GM19455 (cell line): ENCODE measurements around the gene HBA2.
"Not testable (repeated sequence)": the region's sequence is repeated elsewhere in the genome, so short reads cannot be mapped to it uniquely, and the experiment has no call there.

Experiments used
- ATAC-seq: cut with Tn5 transposase; IDR thresholded peaks from one replicate; pipeline ENCODE4 v1.9.1; 2021; ENCODE audit not compliant: unreplicated experiment

HBA2 gene

DNA sequence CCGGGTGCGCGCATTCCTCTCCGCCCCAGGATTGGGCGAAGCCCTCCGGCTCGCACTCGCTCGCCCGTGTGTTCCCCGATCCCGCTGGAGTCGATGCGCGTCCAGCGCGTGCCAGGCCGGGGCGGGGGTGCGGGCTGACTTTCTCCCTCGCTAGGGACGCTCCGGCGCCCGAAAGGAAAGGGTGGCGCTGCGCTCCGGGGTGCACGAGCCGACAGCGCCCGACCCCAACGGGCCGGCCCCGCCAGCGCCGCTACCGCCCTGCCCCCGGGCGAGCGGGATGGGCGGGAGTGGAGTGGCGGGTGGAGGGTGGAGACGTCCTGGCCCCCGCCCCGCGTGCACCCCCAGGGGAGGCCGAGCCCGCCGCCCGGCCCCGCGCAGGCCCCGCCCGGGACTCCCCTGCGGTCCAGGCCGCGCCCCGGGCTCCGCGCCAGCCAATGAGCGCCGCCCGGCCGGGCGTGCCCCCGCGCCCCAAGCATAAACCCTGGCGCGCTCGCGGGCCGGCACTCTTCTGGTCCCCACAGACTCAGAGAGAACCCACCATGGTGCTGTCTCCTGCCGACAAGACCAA lies at the start of gene HBA2:
Gene HBA2 (plus strand): TSS at position 503 of the 568 bp plus-strand sequence. CDS start 37 bp downstream, at position 540.
- ATAC-seq = not testable (repeated sequence)

DNA sequence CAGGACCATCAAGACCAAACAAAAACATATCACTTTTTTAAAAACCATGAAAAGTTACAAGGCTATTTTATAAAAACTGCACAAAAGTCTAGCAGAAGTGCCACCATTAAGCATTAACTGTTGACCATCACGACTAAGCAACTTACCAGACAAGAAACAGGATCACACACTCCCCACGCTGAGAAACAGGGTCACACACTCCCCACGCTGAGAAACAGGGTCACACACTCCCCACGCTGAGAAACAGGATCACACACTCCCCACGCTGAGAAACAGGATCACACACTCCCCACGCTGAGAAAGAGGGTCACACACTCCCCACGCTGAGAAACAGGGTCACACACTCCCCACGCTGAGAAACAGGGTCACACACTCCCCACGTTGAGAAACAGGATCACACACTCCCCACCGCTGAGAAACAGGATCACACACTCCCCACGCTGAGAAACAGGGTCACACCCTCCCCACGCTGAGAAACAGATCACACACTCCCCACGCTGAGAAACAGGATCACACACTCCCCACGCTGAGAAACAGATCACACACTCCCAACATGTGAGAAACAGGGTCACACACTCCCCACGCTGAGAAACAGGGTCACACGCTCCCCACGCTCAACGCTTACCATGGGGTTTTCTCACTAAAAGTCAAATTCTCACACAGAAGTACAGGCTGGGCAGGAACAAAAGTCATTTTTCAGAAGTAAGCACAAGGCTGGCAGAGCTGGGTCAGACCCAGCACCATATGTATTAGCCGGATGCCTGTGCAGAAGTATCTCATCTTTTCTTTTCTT lies 48.9 kb upstream of the HBA2 start:
- ATAC-seq = not testable (repeated sequence)

DNA sequence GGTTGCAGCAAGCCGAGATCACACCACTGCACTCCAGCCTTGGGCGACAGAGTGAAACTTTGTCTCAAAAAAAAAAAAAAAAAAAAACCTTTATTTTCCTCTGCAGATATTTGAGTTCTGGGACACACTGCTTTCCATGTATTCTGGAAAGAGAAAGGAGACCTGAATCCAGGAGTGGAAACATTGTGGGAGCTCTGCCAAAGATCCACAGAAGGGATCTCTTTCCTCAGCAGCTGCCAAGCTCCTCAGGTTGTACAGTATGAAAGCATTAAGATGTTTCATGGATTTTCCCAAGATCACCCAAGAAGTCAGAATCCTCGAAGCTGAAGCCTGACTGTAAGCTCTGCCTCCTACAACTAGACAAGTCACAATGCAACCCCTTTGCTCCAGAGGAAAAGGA lies 47.7 kb upstream of the HBA2 start:
- no peak for ATAC-seq

DNA sequence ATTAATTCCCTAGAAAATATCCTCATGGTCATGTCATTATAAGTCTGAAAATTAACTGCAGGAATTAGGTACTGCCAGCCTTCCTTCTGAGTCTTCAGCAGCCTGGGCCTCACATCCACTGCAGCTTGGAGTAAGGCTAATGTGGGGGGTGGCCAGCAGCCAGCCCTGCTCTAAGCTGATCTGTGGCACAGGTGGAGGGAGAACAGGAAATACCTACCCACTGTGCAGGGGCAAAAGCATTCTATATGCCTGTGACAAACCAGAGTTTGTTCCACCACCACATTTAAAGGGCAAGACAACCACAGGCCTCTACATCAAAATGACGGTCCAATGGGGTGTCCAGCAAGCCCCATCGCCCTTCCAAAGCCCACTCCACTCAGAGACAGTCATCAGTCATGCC lies 43.6 kb upstream of the HBA2 start:
- ATAC-seq = no peak

DNA sequence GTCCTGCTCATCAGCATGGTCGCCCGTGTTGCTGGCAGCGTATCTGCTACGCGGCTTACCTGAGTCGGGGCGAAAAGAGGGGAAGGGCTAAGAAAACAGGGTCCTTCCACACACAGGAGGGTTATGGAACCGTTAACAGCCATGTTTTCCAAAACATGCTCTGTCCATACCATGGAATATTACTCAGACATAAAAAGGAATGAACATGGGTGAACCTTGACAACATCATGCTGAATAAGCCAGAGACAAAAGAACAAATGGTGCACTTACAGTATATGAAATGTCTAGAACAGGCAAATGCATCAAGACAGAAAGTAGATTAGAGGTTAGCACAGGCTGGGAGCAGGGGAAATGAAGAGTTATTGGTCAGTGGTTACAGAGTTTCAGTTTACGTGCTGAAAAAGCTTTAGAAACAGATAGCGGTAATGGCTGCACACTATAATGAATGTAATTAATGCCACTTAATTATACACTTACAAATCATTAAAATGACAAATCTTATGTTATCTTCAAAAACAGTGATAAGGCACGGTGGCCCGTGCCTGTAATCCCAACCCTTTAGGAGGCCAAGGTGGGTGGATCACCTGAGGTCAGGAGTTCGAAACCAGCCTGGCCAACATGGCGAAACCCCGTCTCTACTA lies 42.0 kb upstream of the HBA2 start:
- no peak for ATAC-seq

DNA sequence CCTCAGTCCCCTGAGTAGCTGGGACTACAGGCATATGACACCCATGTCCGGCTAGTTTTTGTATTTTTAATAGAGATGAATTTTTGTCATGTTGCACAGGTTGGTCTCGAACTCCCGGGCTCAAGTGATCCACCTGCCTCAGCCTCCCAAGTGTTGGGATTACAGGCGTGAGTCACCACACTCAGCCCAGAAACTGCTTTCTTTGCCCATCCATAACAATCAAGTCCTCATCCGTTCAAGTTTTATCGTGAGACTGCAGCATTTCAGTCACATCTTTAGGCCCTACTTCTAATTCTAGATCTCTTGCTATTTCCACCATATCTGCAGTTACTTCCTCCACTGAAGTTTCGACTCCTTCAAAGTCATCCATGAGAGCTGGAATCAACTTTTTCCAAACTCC lies 40.6 kb upstream of the HBA2 start:
- ATAC-seq = no peak

DNA sequence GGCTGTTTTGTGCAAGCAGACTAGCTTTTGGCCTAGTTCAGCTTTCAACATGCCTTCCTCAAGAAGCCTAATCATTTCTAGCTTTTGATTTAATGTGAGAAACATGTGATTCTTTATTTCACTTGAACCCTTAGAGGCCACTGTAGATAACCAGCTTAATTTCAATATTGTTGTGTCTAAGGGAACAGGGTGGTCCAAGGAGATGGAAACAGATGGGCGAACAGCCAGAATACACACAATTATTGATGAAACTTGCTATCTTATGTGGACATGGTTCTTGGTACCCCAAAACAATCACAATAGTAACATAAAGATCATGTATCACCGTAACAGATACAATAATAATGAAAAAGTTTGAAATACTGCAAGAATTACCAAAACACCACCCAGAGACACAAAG lies 39.0 kb upstream of the HBA2 start:
- no peak for ATAC-seq

DNA sequence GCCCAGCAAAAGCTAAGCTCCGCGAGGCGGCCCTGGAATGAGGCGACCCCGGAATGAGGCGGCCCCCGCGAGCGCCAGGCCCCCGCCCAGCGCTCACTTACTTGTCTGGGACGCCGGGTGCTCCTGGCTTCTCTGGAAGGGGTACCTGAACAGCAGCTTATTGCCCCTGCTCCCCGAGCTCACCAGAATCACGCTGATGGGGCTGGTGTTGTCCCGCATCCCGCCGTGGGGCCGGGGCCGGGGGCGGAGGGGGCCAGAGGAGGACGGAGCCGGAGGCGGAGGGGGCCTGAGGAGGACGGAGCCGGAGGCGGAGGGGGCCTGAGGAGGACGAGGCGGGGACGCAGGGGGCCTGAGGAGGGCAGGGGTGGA lies 34.6 kb upstream of the HBA2 start:
- no peak for ATAC-seq

DNA sequence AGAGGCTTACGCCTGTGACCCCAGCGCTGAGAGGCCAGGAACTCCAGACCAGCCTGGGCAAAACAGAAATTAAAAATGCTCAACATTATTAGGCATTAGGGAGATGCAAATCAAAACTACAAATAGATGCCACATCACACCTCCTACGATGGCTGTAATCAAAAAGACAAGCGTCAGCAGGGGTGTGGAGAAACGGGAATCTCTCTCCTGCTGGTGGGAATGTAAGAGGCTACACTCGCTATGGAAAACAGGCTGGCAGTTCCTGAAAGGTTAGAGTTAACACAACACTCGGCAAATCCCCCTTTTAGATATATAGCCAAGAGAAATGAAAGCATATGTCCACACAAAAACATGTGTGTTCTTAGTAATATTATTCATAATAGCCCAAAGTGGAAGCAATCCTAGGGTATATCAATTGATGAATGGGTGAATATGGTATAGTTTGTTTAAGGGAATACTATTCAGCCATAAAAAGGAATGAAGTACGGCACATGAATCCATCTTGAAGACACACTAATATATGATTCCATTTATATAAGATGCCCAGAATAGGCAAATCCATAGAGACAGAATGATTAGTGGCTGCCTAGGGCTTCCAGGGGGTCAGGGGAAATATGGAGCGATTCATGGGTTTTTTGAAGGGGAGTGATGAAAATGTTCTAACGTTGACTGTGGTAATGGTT lies 32.4 kb upstream of the HBA2 start:
- ATAC-seq = no peak

DNA sequence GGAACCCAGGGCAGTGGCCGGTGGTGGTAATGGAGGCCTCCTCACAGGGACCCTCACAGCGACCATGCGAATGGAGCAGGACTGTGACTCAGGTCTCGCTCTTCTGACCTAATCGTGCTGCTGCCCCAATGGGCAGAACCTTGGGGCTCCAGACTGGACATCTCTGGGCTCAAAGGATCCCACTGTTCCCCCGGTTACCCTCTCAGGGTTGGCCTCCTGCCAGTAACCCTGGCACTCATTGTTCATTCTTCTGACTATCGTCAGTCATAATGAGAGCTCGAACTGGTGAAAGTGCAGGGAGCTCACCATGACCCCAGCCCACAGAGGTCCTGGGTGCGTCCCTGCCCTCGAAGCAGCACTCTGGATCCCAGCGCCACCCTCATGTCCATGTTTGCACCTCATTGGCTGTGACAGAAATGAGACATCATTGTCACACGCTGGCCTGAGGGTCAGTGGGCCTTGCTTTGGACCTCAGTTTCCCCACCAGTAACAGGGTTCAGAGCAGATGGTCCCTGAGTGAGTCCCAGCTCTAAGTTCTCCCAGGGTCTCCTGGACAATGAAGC lies 30.2 kb upstream of the HBA2 start:
- no peak for ATAC-seq

DNA sequence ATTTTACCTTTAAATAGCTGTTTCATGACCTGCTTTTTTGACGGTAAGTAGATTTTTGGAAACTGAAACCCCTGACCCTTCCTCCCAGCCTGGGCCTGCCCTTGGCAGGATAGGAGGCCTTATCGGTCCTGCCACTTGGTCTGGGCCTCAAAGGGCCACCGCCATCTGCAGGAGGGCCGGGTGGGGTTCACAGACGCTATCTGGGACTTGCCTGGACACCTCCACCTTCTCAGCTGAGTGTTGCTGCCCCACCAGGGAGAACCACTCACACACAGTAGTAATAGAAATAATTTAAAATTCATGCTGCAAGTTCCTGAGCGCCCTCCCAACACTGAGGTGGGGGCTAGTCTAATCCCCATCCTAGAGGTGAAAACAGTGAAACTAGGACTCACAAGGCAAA lies 29.6 kb upstream of the HBA2 start:
- no peak for ATAC-seq

DNA sequence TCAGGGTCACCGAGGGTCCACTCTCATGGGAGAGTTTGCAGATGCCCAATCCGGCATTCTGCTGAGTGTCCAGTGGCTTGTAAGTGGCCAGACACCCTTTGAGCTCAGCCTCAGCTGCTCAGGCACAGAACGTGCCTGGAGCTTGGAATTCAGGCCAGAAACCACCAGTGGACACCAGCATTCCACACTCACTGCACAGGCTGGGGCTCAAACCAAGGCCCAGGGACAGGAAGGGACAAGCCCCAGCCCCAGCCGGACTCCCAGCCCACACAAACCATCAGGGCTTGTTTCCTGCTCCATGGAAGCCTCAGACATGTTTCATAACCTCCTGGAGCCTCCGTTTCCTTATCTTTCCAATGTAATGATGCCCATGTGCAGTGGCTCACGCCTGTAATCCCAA lies 29.2 kb upstream of the HBA2 start:
- ATAC-seq = no peak

DNA sequence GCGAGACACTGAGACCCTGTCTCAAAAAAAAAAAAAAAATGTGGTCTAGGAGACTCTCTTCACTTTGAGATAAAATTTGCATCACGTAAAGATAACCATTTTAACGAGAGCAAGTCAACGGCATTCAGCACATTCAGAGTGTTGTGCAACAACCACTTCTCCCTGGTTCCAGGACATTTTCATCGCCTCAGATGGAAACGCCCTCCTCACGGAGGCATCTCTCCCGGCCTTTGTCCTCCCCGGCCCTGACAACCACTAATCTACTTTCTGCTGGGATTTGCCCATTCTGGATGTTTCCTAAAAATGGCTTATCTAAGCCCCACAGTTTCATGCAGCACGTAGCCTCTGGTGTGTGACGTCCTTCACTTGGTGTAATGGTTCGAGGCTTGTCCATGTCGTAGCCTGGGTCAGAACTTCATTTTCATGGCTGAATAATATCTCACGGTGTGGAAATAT lies 27.9 kb upstream of the HBA2 start:
- ATAC-seq = no peak

DNA sequence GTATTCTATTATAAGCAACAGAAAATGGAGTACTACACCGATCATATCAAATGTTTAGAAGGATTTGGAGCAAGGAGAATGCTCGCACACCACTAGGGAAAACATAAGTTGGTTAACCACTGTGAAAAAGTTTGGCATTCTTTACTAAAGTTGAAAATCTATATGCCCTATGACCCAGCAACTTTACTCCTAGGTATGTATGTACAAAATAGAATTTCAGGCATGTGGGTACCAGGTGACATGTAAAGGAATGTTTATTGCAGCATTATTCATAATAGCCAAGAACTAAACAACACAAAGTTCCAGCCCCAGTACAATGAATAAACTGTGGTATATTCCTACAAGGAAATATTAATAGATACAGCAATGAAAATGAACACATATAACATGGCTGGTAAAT lies 26.0 kb upstream of the HBA2 start:
- ATAC-seq = no peak

DNA sequence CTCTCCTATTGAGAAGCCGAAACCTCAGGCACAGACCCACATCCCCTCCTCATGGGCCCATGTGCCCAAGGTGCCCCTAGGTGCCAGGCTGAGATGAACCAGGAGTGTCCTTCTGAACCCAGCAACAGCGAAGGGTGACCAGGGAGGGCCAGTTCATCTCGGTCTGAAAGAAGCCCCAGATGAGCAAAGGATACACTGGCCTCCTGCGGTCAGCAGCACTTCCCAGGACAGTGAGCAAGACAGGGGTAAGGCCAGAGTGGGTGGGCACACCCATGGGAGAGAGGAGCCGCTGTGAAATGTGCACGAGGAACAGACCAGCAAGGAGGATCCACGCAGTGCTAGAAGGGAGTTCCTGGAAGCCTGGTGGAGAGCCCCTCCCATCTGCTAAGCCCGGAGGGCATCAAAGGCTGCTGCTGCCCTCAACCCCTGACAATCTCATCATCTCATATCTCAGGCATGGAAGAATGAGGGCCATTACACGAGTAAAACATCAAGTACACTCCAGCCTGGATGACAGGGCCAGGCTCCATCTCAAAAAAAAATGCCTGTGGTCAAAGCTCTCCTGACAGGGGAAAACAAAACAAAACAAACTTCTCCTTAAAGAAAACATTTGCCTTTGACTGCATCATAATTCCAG lies 23.5 kb upstream of the HBA2 start:
- no peak for ATAC-seq

DNA sequence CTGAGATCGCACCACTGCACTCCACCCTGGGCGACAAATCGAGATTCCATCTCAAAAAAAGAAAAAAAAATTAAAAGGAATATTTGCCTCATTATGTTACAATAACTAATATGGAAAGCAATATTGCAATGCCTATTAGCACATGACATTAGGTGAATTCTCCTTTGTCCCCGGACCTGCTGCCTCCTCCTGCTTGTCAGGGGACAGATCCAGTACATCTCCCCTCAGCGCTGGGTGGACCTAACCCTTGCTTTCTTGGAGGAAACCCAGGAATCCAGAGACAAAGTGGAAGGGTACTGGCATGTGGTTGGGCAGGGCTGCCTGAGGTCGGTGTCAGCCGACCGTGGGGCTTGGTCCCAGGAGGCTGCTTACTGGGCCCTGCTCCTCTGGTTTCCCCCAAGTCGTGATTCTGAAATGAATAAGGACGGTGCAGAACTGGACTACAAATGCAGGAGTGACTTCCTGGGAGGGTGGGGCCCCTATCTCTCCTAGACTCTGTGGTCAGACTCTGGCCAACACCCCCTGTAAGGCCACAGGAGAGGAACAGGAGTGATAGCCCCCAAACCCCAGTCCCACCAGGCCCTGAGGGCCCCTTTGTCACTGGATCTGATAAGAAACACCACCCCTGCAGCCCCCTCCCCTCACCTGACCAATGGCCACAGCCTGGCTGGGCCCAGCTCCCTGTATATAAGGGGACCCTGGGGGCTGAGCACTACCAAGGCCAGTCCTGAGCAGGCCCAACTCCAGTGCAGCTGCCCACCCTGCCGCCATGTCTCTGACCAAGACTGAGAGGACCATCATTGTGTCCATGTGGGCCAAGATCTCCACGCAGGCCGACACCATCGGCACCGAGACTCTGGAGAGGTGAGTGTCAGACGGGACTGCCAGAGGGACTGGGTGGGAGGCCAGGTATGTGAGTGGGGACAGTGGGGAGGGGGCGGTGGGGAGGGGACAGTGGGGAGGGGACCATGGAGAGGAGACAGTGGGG lies 20.2 kb upstream of the HBA2 start, which contains the start of gene HBZ:
Gene HBZ (plus strand): TSS at position 504 of the 988 bp plus-strand sequence. CDS start 266 bp downstream, at position 770.
- no peak for ATAC-seq

DNA sequence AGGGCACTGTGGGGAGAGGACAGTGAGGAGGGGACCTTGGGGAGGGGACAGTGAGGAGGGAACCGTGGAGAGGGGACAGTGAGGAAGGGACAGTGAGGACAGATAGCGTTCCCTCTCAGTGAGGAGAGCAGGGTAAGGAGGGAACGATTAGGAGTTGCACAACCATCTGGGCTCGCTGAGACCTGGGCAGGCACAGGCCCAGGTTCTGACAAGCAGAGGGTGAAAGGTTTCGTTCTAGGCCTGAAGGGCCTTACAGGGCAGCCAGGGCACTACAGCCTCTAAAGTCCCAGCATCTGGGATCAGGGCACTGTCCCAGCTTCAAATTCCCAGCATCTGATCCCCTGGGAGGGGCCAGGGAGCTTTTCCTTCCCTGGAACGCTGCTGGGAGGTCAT lies 19.6 kb upstream of the HBA2 start:
- ATAC-seq = not testable (repeated sequence)

DNA sequence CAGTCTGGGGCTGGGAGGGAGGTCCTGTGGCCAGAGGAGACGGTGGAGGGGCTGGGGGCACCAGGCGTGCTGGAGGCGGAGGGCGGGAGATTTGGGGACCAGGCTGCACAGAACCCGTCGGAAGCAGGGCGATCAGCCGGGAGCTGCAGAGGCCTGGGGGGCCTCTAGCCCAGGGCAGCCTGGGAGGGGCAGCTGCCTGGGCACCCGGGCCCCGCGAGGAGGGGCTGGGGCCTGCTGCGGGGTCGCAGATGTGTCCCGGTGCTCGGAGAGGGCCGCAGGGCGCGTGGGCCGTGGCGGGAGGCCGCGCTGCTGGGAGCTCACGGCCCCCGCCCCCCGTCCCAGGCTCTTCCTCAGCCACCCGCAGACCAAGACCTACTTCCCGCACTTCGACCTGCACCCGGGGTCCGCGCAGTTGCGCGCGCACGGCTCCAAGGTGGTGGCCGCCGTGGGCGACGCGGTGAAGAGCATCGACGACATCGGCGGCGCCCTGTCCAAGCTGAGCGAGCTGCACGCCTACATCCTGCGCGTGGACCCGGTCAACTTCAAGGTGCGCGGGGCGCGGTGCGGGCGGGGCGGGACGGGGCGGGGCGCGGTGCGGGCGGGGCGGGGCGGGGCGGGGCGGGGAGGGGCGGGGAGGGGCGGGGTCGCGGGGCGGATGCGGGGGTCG lies 19.0 kb upstream of the HBA2 start:
- ATAC-seq = not testable (repeated sequence)
